Measurements from ENCODE around the gene BLMH.

BLMH gene, protein sequence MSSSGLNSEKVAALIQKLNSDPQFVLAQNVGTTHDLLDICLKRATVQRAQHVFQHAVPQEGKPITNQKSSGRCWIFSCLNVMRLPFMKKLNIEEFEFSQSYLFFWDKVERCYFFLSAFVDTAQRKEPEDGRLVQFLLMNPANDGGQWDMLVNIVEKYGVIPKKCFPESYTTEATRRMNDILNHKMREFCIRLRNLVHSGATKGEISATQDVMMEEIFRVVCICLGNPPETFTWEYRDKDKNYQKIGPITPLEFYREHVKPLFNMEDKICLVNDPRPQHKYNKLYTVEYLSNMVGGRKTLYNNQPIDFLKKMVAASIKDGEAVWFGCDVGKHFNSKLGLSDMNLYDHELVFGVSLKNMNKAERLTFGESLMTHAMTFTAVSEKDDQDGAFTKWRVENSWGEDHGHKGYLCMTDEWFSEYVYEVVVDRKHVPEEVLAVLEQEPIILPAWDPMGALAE

DNA sequence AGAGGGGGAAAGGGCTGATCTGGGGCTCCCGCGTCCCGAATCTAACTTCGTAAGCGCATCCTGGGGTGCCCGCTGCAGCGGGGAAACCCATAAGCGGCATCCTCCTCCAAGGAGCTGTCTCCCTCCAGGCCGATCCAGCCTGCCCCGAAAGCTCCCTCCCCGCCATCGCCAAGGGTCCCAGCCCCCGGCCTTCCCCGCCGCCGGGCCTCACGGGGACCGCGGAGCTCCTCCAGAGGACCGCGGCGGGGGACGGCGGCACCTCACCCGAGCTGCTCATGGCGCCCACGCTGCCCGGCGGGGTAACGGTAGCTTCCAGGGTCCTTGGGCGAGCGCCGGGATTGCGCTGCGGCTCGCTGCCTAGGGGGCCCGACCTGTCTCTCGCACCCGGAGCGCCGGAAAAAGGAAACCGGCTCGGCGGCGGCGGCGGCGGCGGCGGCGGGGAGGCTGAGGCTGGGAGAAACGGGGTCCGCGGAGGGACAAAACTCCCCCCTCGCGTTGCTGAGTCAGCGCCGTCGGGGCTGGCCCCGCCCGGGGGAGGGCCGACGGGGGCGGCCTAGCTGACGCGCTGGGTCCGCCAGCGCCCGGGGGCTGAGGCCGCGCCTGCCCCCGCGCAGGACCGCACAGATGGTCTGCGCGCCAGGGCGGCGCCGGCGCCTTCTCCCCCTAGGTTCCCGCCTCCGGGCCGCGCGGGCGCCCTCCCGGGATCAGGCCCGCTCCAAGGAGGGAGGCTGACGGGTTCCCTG is at the start of gene BLMH:
BLMH (minus strand) TSS at position 402 of the 743 bp plus-strand sequence; CDS start at position 277, 125 bp downstream.
- peak; percentile 83 for DNase-seq

GRCh38 chr17:30340801-30341356 is 49.1 kb upstream of the BLMH start:
- DNase-seq, result no peak

GRCh38 chr17:30339086-30339485 is 47.3 kb upstream of the BLMH start:
- no peak for DNase-seq

- DNase-seq, result peak; percentile 42
Observed at GRCh38 chr17:30337393-30337999, 45.8 kb upstream of the BLMH start.

GRCh38 chr17:30336369-30337171 is 44.8 kb upstream of the BLMH start:
- DNase-seq, result peak; percentile 71

- no peak for DNase-seq
Observed at GRCh38 chr17:30334421-30334820, 42.7 kb upstream of the BLMH start.

DNA sequence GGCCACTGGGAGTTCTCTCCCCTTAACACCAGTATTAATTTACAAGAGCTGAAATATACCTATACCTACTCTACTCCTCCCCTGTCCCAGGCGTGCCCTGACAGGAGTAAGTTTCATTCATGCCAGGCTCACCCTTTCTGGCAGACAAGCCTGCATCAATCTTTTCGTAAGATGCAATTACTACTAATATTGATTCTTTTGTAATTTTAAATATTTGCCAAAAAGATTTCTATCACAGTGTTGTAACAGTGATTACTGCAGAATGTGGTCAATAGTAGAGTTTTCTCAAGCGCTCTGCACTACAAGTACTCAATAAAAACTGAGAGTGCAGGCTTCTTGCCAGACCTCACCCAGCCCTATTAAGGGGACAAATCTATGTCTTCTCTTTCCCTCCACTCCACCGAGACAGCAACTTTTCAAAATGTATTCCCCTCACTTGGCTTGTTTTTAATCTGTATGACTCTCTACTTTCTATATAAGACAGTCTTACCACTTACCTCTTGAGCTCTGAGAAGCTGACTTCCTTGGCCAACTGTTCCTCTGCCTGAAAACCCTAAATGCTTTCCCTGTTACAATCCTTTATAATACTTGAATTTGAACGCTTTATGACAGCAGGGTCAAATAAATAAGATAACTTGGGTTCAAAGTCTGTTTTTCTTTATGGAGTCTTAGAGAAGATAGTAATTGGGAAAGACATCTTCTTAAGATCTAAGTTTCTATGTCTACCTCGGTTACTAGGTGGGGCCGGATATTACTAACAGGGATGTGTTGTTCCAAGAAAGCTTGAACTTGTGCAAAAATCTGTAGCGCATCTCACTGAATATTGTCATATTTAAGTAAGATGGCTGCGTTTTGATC is 42.0 kb upstream of the BLMH start, which contains the start of gene TMIGD1:
TMIGD1 (minus strand) TSS at position 555 of the 858 bp plus-strand sequence. CDS start 1,924 bp downstream, outside the sequence.
- no peak for DNase-seq

DNA sequence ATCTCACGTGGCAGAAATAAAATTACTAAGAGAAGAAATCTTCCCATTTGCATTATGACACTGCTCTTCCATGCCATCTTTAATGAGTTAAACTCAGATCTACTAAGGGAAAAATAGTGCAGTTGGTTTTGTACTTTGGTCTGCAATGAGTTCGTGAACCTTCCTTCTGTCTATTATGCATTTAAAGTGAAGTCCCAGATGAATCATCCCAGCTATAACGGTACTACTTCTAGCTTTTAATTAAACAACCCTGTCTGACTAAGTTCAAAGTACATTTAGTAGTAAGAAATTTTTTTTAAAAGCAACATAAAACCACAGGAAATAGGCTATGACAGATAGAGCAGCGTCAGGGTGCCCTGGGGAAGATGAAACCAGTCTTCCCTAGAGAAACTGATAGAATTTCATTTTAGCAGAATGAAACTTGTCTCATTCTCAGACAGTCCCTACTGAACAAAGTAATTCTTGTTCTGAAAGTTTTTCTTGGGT is 40.4 kb upstream of the BLMH start:
- DNase-seq, result peak; percentile 76

DNA sequence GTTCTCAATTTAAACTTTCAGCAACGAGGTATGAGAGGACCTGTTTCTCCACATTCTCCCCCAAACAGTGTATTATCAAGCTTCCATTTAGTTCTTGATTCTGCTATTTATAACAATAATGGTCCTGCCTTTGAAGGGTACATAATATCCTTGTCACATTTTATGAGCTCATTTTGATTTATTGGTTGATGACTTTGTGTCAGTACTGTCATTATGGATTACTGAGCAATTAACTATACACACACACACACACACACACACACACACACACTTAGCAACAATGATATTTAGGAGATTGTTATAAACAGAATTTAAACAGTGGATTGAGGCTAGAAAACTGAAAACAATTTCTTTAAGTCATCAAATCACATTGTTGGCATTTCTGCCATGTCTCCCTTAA is 35.1 kb upstream of the BLMH start:
- DNase-seq, result no peak

DNA sequence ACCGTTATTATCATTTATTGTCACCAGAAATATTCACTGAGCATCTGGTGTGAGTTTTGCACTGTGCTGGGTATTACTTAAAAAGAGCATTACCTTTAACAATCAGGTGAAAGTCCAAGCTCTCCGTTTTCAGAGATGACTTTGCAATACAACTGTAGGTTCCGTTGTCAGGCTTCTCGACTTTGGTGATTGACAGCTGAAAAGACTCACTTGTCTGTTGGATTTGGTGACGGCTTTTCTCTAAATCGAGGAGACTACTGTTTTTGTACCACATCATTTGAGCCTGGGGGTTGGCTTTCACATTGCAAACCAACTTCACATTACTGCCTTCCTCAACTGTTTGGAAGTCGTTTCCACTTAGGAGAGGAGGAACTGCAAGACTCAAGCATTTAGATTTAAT is 33.0 kb upstream of the BLMH start:
- DNase-seq, result no peak

DNA sequence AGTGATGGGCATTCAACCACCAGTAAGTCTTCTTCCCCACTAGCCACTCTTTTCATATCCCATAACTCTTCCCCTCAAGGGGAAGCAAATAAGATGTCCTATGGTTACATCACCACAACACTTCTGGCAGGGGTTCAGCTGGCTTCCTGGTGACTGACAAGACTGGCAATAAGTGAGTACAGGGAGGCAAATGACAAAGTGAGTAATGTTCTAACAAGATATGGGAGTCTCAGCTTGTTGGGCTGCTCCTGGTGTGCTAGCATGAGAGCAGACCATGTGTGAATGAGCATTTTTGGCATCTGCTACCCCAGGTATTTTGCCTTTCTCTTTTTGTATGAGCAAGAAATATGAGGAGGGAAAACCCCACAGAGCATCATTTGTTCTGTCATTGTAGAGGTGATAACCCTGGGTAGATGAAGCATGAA is 32.2 kb upstream of the BLMH start:
- peak; percentile 62 for DNase-seq

GRCh38 chr17:30323262-30323894 is 31.6 kb upstream of the BLMH start:
- peak; percentile 34 for DNase-seq

GRCh38 chr17:30321314-30321713 is 29.6 kb upstream of the BLMH start:
- DNase-seq, result no peak

- no peak for DNase-seq
Observed at GRCh38 chr17:30318155-30318554, 26.4 kb upstream of the BLMH start.

DNA sequence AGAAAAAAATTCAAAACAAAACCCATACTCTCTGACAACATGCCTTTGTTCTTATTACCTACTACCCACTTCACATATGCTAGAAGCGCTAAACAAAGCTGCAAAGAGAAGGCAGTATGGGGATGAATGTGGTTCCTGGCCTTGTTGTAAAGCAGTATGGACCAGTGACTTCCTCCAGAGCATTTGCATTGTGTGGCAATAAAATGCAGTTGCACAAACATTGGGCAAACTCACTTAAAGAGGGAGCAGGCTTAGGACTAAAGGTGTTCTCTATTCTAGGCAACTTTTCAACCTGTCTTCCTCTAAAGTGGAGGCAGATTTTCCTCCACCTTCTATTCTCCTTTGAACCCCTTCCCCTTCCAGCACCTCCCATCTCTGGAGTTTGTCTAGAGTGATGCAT is 25.0 kb upstream of the BLMH start:
- DNase-seq, result peak; percentile 25

DNA sequence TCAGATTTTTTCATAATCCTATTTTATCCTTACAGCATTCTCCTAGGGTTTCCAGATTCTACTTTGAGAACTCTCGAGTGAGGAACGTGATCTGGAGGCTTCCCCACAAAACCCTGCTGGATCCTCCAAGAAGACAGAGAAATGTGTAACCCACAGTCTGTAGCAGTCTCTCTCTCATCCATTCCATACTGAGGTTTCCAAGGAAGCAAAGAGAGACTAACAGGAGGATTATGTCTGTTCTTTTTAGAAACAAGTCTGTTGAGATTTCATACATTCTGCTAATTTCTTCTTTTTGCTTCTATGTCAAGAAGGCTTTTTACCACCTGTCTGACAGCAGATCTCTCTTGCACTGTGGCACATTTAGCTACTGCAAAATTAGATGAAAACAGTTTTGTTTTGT is 23.4 kb upstream of the BLMH start:
- no peak for DNase-seq

- no peak for DNase-seq
Observed at GRCh38 chr17:30314474-30314873, 22.7 kb upstream of the BLMH start.

- no peak for DNase-seq
Observed at GRCh38 chr17:30312226-30312625, 20.5 kb upstream of the BLMH start.

DNA sequence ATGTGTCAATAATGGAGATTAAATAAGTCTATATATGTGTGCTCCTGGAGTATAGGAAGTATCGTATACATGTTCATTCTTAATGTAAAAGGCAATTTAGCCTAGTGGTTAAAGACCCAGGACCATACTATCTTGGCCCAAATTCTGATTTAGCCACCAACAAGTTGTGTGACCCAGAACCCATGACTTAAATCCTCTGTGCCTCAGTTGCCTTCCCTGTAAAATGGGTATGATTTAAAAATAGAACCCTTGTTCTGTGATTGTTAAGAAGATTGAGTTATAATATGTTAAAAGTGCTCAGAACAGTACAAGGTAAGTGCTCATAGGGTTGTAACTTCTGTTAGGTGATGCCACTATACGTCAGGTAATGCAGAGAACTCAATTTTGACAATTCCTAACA is 18.8 kb upstream of the BLMH start:
- DNase-seq, result no peak

DNA sequence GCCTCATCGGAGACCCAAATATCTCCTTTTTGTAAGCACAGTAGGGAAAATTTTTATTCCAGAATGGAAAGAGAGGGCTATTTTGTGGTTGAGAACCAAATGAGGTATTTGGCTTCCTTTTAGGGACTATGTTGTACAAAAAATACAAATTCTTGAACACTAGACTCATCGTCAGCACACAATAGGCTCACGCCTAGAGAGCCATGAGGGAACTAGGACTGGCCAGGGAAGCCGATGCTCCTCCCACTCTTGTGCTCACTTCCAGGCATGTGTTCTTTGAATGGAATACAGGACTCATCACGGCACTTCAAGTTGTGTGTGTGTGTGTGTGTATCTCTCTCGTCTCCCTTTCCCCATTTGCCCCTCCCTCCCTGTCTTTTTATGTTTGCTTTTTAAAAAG is 17.8 kb upstream of the BLMH start:
- DNase-seq, result no peak

DNA sequence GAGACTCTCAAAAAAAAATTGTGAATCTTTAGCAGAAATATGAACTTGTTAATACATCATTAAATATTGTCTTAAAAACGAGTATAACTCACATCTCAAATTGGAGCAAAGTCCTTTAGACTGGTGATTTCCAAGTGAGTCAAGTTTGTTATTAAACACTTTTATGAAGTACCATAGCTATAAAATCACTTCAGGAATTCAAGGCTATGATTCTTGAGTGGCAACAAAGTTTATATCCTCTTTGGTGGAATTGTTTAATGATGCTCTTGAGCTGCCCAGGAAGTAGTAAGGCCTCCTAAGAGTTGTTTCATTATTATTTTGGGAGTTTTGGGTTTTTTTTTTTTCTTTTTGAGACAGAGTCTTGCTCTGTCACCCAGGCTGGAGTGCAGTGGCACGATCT is 16.7 kb upstream of the BLMH start:
- no peak for DNase-seq

Measured in suppressor macrophage treated with lipopolysaccharide for 4 hours (primary cell).